HCT116 (cell line): Measurements from ENCODE around the gene ARFGAP1.

ENCODE experiments used
- CTCF ChIP-seq, 3 experiments: fragments of 200-600 bp in 1 of 3; sonication (generic) in 1 of 3; IDR thresholded peaks in 2 of 3; conservative IDR thresholded peaks in 1 of 3; 2 replicates each; pipeline ENCODE4 v1.5.1; 2012 to 2017; ENCODE audit warnings: low read depth in 2 of 3, low read length in 2 of 3, antibody characterized with exemption in 1 of 3, borderline replicate concordance in 1 of 3, control low read depth in 1 of 3, mild to moderate bottlenecking in 1 of 3, mixed read lengths in 1 of 3, mixed run types in 1 of 3, moderate library complexity in 1 of 3; ENCODE audit not compliant: insufficient read depth in 1 of 3
- EZH2 ChIP-seq: fragments of 200-600 bp; sonication (generic); IDR thresholded peaks from 2 replicates; pipeline ENCODE4 v1.6.1; 2017; ENCODE audit warnings: antibody characterized with exemption, mixed run types
- EZH2phosphoT487 ChIP-seq: fragments of 200-600 bp; IDR thresholded peaks from 2 replicates; pipeline ENCODE4 v1.6.1; 2018; ENCODE audit warnings: antibody characterized with exemption, borderline replicate concordance
- FOSL1 ChIP-seq: IDR thresholded peaks from 2 replicates; pipeline ENCODE4 v1.6.1; 2012; ENCODE audit warnings: low read depth
- MAX ChIP-seq: IDR thresholded peaks from 2 replicates; pipeline ENCODE4 v1.6.1; 2012
- POLR2A ChIP-seq: IDR thresholded peaks from 2 replicates; pipeline ENCODE4 v1.7.0; 2011; ENCODE audit warnings: borderline replicate concordance; ENCODE audit not compliant: insufficient read depth, insufficient read length; ENCODE audit errors: extremely low read depth
- POLR2AphosphoS5 ChIP-seq: IDR thresholded peaks from 2 replicates; pipeline ENCODE4 v1.6.1; 2011; ENCODE audit warnings: mild to moderate bottlenecking, low read depth, low read length, moderate library complexity
- RAD21 ChIP-seq: IDR thresholded peaks from 2 replicates; pipeline ENCODE4 v1.6.1; 2012; ENCODE audit warnings: low read depth, mild to moderate bottlenecking
- REST ChIP-seq: IDR thresholded peaks from 2 replicates; pipeline ENCODE4 v1.6.1; 2012; ENCODE audit warnings: low read depth
- SIN3A ChIP-seq: IDR thresholded peaks from 2 replicates; pipeline ENCODE4 v1.6.1; 2012; ENCODE audit warnings: low read depth
- TCF7L2 ChIP-seq: IDR thresholded peaks from 2 replicates; pipeline ENCODE4 v1.7.0; 2011; ENCODE audit warnings: borderline replicate concordance, inconsistent platforms; ENCODE audit not compliant: insufficient read depth, insufficient read length; ENCODE audit errors: extremely low read depth

GRCh38 chr20:63314015-63314471 is 41.4 kb downstream of the ARFGAP1 start:
- TF ChIP-seq MAX (no peak), CTCF (IDR thresholded peaks at IDR 0.05 in 2 of 3, conservative IDR thresholded peaks at IDR 0.05 in 1 of 3; ENCODE audit: borderline replicate concordance in 1 of 3, insufficient read depth in 1 of 3, low read depth in 2 of 3, low read length in 2 of 3) (no peak), POLR2A (no peak), EZH2 (no peak), POLR2AphosphoS5 (no peak), REST (no peak), TCF7L2 (no peak), EZH2phosphoT487 (no peak), SIN3A (no peak), RAD21 (no peak), FOSL1 (no peak)
